ENCODE data around the gene TOMM20. TPM values are rescaled to one million over a fixed set of nuclear protein-coding genes. Genes with fewer than 3 reads are reported as not detected.

Gene TOMM20
- total RNA-seq, 1 experiment from 2014 or later = 197 TPM

DNA sequence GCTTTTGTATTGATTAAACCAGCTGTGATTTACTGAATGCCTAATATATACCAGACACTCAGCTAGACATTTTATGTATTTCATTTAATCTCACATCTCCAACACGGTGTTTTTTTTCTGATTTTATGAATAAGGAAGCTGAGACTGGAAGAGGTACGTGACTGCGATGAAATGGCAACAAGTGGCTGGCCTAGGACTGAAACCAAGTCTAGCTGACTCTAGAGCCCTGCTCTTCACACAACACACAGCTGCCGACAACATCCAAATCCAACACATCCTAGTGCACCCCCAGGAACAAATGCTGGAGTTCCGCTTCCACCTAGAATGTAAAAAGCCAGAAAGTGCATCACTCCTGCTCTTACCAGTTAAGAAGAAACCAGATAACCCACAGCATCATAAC lies 10.7 kb upstream of the TOMM20 start:
- Mint-ChIP-seq H3K27ac (peak overlapping the region in 1 of 3 experiments; percentile 64; a peak in 1 of 7 replicates), H3K9me3 (no peaks in the 10 kb centered on the region; a peak in 1 of 5 replicates), H3K4me3 (no peak overlapping the region), H3K36me3 (ENCODE audit: insufficient read depth in 1 of 3, low read depth in 3 of 3) (peaks cover 66 to 94% (median 86%) of the 10 kb centered on the region in 3 experiments), H3K27me3 (ENCODE audit: low read depth) (no peaks in the 10 kb centered on the region), H3K4me1 (no peaks in the 10 kb centered on the region)
- Histone ChIP-seq H3K18ac (ENCODE audit: insufficient read length, low read depth, low read length) (no peak overlapping the region), H3T11ph (ENCODE audit: low read length) (no peak overlapping the region), H2BK120ac (ENCODE audit: low read depth, low read length, poor library complexity, severe bottlenecking) (no peak overlapping the region), H3K14ac (ENCODE audit: insufficient read depth, low read length) (no peak overlapping the region), H3K4me1 (ENCODE audit: insufficient read depth, low read length) (no peaks in the 10 kb centered on the region), H2BK5ac (ENCODE audit: insufficient read length, low read length) (no peak overlapping the region), H3K23ac (ENCODE audit: insufficient read length, low read depth, low read length) (no peak overlapping the region), H3K4me2 (ENCODE audit: insufficient read depth, insufficient read length, low read length) (no peak overlapping the region), H2AFZ (ENCODE audit: low read length) (no peak overlapping the region), H2BK12ac (ENCODE audit: insufficient read length, low read depth, low read length) (no peak overlapping the region), H2AK5ac (ENCODE audit: insufficient read length, low read length) (no peak overlapping the region), H2BK20ac (ENCODE audit: low read depth, low read length, poor library complexity, severe bottlenecking) (no peak overlapping the region), H3K27ac (ENCODE audit: insufficient read length, low read depth, low read length) (no peak overlapping the region), H4K8ac (replicated peaks; ENCODE audit: insufficient read length, low read depth, low read length) (no peak overlapping the region), H3K56ac (ENCODE audit: insufficient read length, low read depth, low read length) (no peak overlapping the region), H3K23me2 (ENCODE audit: insufficient read length, low read depth, low read length, poor library complexity, severe bottlenecking) (no peaks in the 10 kb centered on the region), H4K20me1 (ENCODE audit: control insufficient read depth, insufficient read depth, insufficient read length) (no peaks in the 10 kb centered on the region), H4K91ac (ENCODE audit: insufficient read length, low read depth, low read length) (no peak overlapping the region), H3K27me3 (ENCODE audit: insufficient read depth, low read length) (no peaks in the 10 kb centered on the region), H3K4ac (ENCODE audit: low read depth, low read length) (no peak overlapping the region), H2BK15ac (ENCODE audit: low read depth, low read length) (no peak overlapping the region), H3K9ac (ENCODE audit: extremely low read depth, insufficient read length, low read length) (no peak overlapping the region), H3K9me3 (ENCODE audit: control insufficient read depth, low read depth, low read length) (no peaks in the 10 kb centered on the region), H4K5ac (ENCODE audit: insufficient read length, low read depth, low read length) (no peak overlapping the region), H3K79me1 (ENCODE audit: insufficient read depth, low read depth, low read length, poor library complexity, severe bottlenecking) (peaks cover 2% of the 10 kb centered on the region), H3K79me2 (ENCODE audit: insufficient read depth, low read length) (no peaks in the 10 kb centered on the region; the same call in 1 of the 2 replicates)
- no CpG with 5 or more reads among the region's 5 CpGs for WGBS (ENCODE audit: extremely low coverage, insufficient read length, low lambda C conversion rate)
- no peak for DNase-seq
- TF ChIP-seq, protein P1, sequence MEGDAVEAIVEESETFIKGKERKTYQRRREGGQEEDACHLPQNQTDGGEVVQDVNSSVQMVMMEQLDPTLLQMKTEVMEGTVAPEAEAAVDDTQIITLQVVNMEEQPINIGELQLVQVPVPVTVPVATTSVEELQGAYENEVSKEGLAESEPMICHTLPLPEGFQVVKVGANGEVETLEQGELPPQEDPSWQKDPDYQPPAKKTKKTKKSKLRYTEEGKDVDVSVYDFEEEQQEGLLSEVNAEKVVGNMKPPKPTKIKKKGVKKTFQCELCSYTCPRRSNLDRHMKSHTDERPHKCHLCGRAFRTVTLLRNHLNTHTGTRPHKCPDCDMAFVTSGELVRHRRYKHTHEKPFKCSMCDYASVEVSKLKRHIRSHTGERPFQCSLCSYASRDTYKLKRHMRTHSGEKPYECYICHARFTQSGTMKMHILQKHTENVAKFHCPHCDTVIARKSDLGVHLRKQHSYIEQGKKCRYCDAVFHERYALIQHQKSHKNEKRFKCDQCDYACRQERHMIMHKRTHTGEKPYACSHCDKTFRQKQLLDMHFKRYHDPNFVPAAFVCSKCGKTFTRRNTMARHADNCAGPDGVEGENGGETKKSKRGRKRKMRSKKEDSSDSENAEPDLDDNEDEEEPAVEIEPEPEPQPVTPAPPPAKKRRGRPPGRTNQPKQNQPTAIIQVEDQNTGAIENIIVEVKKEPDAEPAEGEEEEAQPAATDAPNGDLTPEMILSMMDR (conservative IDR thresholded peaks at IDR 0.05) = no peak

Measured in H9 (cell line).